GM18868 (cell line): ENCODE data around the gene COMMD10.
A peak's percentile ranks its signal among the peaks of the same experiment; 100 is the strongest.
"Not testable (repeated sequence)": the region's sequence is repeated elsewhere in the genome, so short reads cannot be mapped to it uniquely, and the experiment has no call there.

Experiments used
- ATAC-seq: cut with Tn5 transposase; IDR thresholded peaks from one replicate; pipeline ENCODE4 v1.9.1; 2021; ENCODE audit warnings: mild to moderate bottlenecking, moderate library complexity; ENCODE audit not compliant: unreplicated experiment

The COMMD10 gene

GRCh38 chr5:116091416-116091815, 6.6 kb downstream of the COMMD10 start:
- ATAC-seq, result no peak

DNA sequence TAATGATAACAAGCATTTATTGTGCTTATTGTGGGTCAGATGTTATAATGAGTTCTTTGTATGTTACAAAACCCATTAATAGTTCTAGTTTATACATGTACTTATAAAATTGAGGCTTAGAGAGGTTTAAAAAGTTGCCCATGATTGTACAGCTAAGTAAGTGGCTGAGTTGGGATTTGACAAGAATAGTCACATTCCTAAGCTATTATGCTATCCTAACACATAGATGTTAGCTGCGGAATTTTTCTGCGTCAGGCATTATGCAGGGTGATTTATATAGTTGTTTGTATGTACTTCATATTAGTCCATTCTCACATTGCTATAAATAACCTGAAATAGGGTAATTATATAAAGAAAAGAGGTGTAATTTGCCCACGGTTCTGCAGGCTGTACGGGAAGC, 12.5 kb downstream of the COMMD10 start:
- ATAC-seq, result no peak

DNA sequence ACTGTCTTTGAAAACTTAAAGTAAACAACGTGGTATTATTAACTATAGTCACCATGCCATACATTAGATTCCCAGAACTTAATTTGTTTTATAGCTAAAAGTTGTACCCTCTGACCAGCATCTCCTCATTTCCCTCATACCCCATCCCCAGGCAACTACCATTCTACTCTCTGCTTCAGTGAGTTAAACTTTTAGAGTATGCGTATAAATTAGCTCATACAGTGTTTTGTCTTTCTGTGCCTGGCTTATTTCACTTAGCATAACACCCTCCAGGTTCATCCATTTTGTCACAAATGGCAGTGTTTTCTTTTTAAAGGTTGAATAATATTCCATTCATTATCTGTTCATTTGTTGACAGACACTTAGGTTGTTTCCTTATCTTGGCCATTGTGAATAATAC, 14.2 kb downstream of the COMMD10 start:
- no peak for ATAC-seq

DNA sequence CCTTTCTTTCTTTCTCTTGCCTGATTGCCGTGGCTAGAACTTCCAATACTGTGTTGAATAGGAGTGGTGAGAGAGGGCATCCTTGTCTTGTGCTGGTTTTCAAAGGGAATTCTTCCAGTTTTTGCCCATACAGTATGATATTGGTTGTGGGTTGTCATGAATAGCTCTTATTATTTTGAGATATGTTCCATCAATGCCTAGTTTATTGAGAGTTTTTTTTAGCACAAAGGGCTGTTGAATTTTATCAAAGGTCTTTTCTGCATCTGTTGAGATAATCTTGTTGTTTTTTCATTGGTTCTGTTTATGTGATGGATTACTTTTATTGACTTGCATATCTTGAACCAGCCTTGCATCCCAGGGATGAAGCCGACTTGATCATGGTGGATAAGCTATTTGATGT, 20.1 kb downstream of the COMMD10 start:
- not testable (repeated sequence) for ATAC-seq

DNA sequence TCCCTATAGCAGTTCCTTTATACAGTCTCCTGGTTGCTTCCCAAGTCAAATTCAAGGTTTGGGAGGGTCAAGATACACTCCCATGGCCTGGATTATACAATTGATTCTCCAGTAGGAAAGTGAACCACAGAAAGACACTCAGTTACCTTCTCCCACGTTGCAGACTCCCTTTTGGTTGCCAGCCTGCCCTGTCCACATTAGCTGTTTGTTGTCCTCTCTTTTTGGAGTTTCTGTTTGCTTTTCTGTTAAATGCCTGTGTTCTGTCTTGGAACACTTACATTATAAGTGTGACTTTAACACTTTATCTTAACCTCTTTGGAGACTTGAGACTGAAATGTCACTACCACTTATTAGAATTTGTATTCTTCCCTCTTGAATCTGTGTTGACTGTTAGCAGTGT, 30.3 kb downstream of the COMMD10 start:
- no peak for ATAC-seq

- no peak for ATAC-seq
Observed at GRCh38 chr5:116130471-116130870, 45.6 kb downstream of the COMMD10 start.

- ATAC-seq, result no peak
Observed at GRCh38 chr5:116130976-116131375, 46.2 kb downstream of the COMMD10 start.

GRCh38 chr5:116133281-116133680, 48.5 kb downstream of the COMMD10 start:
- ATAC-seq, result no peak

GRCh38 chr5:116135344-116135743, 50.5 kb downstream of the COMMD10 start:
- ATAC-seq, result peak; percentile 99

DNA sequence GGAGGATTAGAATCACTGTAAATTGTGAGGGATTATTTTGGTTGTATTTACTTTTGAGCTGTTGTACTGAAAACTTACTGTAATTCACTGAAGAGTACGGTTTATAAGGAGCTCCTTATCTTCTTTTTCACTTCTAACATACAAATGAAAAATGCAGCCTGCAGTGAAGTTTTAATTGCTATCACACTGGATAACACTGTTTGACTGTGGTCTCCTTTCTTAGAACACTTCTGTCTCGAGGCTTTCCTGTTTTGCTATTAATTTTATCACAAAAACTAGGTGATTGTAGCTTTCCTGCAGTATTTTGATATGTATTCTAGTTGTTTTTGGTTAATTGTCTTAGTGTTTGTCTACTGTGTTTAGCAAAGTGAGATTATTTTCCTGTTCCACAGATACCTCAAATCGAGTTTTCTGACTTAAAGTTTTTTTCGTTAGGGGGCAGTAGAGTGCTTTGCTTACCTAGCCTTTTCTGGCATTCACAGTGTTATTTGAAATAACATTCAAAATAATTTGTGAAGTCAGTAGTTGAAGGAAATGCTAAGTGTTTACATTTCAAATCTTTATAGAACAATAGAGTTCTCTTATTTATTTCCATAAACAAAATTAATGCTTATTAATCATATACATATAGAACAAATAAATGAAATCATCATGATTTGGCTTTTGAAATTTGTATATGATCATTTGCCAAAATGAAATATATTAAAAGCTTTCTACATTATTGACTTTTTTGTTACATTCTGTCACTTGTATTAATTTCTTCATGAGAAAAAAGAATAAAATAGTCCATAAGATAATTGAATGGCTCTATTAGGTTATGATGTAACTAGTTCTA, 52.9 kb downstream of the COMMD10 start:
- peak; percentile 39 for ATAC-seq

DNA sequence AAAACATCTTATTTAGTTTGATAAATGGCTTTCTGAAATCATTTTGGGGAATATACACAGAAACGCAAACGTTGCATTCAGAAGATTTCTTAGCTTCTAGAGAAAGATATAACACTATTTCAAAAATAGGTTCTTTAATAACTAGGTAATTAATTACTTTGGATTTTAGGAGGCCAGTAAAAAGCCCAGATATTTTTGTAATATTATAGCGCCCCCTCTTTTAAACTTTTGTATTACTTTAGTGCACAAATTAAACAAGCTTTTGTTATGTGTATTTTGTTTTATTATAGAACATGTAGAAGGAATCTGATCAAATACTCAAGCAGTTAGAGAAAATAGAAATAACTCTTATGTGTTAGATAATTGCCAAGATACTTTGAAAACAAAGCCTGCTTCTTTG, 57.7 kb downstream of the COMMD10 start:
- ATAC-seq, result no peak

DNA sequence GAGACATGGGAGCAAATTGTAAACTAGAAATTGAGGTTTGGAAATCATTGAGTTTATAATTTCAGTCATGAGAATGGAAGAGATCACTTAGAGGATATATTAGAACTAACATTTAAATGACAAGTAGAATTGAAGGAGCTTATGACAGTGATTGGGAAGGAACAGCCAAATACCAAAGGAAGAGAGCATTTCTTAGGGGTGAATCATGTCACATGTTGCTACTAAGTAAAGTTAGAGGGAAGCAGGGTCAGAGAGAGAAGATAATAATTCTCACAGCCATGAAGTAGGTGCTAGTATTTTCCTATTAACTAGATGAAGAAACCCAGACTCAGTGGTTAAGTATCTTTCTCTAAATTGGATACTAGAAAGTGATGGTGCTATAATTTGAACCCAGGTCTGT, 59.3 kb downstream of the COMMD10 start:
- no peak for ATAC-seq

GRCh38 chr5:116144991-116145390, 60.2 kb downstream of the COMMD10 start:
- ATAC-seq, result no peak

DNA sequence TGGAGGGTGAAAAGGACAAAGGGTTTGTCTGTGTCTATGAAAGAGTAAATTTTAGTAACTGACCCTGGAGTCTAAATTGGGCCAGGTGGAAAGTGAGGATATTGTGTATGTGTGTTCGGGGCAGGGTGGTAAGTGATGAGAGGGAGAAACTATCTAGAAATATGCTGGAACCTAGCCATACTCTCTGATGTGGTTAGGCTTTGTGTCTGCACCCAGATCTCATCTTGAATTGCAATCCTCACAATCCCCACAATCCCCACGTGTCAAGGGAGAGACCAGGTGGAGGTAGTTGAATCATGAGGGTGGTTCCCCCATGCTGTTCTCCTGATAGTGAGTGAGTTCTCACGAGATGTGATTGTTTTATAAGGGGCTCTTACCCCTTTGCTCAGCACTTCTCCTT, 60.6 kb downstream of the COMMD10 start:
- ATAC-seq, result no peak

DNA sequence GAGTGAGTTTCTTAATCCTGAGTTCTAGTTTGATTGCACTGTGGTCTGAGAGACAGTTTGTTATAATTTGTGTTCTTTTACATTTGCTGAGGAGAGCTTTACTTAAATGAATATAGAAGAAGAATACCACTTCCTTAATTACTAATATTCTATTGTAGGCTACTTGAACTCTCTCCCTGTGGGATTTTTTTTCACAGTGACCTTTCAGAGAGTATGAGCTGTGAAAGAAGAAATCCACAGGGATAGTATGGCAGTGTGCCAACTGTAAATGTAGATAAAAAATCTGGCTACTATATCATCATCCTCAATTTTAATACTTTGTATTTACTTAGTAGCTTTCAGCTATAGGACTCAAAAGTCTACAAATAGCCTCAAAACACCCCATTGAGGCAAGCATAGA, 67.3 kb downstream of the COMMD10 start:
- no peak for ATAC-seq

- ATAC-seq, result no peak
Observed at GRCh38 chr5:116153687-116154174, 68.9 kb downstream of the COMMD10 start.

- no peak for ATAC-seq
Observed at GRCh38 chr5:116154252-116154651, 69.4 kb downstream of the COMMD10 start.

DNA sequence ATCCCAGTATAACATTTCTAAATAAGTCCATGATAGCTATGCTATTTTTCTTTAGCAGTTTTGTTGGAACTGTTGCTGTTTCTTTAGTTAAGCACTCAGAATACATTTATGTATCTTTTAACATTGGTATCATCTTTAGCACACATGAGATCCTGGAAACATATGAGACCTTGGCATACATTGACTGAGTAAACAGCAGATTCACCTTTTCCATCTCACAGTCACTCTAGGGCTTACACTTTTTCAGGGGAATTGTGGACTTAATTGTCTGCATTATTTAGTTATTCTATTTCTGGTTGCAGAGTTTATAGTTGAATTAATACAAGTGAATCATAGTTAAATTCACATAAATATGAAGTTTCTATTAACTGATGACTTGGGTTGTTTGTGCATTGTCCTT, 70.1 kb downstream of the COMMD10 start:
- ATAC-seq, result no peak

DNA sequence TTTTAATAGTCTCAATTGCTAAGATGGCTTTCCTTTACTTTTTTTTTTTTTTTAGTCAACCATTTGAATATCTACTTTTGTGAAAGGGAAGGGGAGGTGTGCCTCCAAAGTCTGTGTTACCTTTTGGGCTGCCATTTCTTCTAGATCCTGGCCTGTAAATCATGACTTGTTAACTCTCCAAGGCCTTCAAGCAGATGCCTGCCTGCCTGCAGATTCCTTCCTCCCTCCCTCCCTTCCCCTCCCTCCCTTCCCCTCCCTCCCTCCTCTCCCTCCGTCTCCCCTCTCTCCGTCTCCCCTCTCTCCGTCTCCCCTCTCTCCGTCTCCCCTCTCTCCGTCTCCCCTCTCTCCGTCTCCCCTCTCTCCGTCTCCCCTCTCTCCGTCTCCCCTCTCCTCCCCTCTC, 73.1 kb downstream of the COMMD10 start:
- no peak for ATAC-seq

DNA sequence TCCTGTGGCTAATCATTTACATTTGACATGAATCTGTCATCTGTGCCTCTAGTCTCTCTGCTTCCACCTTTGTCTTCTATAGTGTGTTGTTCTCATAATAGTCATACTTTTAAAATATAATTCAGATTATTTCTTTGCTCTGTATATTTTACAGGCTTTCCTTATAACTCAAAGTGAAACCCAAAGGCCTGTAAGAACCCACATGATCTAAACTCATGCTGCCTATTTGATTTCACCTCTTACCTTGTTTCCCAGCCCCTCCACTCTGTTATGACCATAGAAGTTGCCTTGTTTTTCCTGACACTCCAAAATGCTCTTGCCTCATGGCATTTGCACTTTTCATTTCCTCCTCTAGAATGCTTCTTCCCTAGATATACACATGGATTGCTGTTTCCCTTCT, 74.2 kb downstream of the COMMD10 start:
- no peak for ATAC-seq

DNA sequence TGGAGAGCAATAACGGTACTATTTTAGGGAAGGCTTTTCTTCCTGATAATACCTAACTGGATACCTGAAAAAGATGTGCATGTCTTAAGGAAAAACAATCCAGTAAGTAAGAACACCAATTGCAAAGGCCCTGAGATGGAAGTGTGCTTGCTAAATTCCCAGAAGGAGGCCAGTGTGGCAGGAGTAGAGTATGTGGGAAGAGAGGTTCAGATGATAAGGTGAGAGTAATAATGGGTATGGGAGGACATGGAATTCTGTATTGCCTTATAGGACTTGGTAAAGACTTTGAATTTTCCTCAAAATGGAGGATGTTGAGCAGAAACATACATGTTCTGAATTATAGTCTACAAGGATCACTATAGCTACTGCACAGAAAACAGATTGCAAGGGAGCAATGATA, 89.3 kb downstream of the COMMD10 start:
- ATAC-seq, result no peak

DNA sequence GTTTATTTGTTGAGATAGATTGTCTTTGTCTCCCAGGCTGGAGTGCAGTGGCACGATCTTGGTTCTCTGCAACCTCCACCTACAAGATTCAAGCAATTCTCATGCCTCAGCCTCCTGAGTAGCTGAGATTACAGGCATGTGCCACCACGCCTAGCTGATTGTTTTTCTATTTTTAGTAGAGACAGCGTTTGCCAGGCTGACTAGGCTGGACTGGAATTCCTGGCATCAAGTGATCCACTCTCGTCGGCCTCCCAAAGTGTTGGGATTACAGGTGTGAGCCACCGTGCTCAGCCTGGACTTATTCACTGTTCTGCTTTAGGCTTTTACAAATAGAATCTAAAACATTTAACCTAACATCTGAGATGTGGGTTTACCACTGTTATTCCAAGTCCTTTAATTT, 91.3 kb downstream of the COMMD10 start:
- ATAC-seq, result no peak

DNA sequence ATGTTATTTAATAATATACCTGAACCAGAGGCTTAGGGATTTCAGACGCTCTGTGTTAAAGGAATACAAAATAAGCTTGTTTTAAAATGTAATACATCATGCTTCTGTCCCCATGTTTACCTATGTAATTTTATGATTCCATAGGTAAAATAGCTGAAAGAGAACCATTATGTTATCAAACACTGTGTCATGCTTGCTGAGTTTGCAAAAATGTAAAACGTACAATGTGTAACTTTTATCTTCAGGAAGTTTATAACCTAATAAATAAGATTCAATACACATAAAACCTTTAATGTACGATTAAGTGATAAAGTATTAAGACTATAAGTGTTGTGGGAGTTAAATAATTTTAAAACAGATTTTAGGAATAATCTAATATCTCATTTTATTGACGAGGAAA, 94.1 kb downstream of the COMMD10 start:
- no peak for ATAC-seq
